ENCODE results near the gene ETS1.

DNA sequence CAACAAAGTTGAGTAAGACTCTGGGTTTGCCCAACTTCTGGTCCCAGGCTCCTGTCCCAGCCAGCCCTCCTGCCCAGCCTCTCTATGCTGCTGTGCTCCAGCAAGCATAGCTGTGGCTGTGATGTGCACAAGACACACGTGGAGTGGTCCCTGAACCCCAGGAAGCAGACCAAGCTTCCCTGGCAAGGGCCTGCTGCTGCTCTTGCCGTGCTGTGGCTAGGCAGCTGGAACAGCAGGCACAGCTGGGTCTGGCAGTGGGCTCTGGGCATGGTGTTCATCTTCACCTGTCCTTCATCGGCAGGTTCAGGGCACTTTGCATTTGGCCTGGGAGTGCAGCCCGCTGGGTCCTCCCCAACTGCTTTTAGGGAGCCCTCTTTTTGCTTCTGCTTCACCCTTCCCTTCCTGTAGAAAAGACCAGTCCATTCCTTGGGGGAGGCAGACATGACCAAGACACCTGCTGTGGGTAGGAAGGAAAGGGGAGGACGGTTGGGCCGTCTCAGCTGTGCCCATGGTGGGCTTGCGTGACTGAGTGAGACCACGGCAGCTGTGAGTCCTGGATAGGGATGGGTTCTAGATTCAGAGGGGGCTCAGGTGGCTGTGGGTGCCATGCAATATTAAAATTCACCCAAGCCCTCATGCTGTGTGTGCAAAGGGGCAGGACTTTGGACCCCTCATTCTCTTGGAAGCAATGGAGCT lies 26.1 kb upstream of the ETS1 start:
- TF ChIP-seq, protein P1, sequence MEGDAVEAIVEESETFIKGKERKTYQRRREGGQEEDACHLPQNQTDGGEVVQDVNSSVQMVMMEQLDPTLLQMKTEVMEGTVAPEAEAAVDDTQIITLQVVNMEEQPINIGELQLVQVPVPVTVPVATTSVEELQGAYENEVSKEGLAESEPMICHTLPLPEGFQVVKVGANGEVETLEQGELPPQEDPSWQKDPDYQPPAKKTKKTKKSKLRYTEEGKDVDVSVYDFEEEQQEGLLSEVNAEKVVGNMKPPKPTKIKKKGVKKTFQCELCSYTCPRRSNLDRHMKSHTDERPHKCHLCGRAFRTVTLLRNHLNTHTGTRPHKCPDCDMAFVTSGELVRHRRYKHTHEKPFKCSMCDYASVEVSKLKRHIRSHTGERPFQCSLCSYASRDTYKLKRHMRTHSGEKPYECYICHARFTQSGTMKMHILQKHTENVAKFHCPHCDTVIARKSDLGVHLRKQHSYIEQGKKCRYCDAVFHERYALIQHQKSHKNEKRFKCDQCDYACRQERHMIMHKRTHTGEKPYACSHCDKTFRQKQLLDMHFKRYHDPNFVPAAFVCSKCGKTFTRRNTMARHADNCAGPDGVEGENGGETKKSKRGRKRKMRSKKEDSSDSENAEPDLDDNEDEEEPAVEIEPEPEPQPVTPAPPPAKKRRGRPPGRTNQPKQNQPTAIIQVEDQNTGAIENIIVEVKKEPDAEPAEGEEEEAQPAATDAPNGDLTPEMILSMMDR (IDR thresholded peaks at IDR 0.05), result no peak
- TF ChIP-seq POLR2A (IDR thresholded peaks at IDR 0.05) (no peak), POLR2AphosphoS5 (IDR thresholded peaks at IDR 0.05) (no peak)

Measured in prostate gland (tissue), 2 donors.